ENCODE measurements around the gene KLK1. TPM values are rescaled to one million over a fixed set of nuclear protein-coding genes. Genes with fewer than 3 reads are reported as not detected.
"Not testable (repeated sequence)": the region's sequence is repeated elsewhere in the genome, so short reads cannot be mapped to it uniquely, and the experiment has no call there.

Gene KLK1
- total and polyA plus RNA-seq, 10 of the 15 experiments (the other 5 are each of a cell fraction or from before 2014, with no cell fraction given): 3.4 to 27.5 (median 20.2) TPM

GRCh38 chr19:50812474-50812873, 11.1 kb downstream of the KLK1 start:
- no peak for ATAC-seq
- BruUV-seq (replicated peaks): no TSS peak

DNA sequence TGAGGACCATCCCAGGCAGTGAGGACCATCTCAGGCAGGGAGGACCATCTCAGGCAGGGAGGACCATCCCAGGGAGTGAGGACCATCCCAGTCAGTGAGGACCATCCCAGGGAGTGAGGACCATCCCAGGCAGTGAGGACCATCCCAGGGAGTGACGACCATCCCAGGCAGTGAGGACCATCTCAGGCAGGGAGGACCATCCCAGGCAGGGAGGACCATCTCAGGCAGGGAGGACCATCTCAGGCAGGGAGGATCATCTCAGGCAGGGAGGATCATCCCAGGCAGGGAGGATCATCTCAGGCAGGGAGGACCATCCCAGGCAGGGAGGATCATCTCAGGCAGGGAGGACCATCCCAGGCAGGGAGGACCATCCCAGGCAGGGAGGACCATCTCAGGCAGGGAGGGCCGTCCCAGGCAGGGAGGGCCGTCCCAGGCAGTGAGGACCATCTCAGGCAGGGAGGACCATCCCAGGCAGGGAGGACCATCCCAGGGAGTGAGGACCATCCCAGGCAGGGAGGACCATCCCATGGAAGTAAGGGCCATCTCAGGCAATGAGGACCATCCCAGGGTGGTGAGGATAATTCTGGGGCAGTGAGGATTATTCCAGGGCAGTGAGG, 11.9 kb downstream of the KLK1 start:
- H3K9me3 ChIP-seq (replicated peaks; ENCODE audit: control insufficient read depth, insufficient read depth, low read length); FAIRE-seq; H3K9ac ChIP-seq (ENCODE audit: control insufficient read depth, insufficient read depth, low read length); H3K27ac ChIP-seq (ENCODE audit: control insufficient read depth, insufficient read depth); H4K20me1 ChIP-seq (ENCODE audit: control insufficient read depth, insufficient read depth); H3K4me3 ChIP-seq; H2AFZ ChIP-seq (ENCODE audit: control insufficient read depth, low read depth, low read length); CTCF ChIA-PET; DNase-seq (ENCODE audit: low read depth, low spot score); H3K4me2 ChIP-seq (ENCODE audit: control insufficient read depth, insufficient read depth); ATAC-seq; H3K4me1 ChIP-seq (ENCODE audit: control insufficient read depth, insufficient read depth, low read length); H3K79me2 ChIP-seq (ENCODE audit: control insufficient read depth, insufficient read depth, low read length); H3K27me3 ChIP-seq (replicated peaks in 1 of 2; ENCODE audit: control insufficient read depth in 2 of 2, insufficient read depth in 2 of 2, low read length in 1 of 2); RAD21 ChIA-PET (ENCODE audit: unreplicated experiment); intact Hi-C loops (cut with micrococcal nuclease; ENCODE audit: unreplicated experiment); BruUV-seq (replicated peaks); SMC1A ChIA-PET (ENCODE audit: uncharacterized antibody, unreplicated experiment); POLR2A ChIA-PET; H3K36me3 ChIP-seq (ENCODE audit: control insufficient read depth in 2 of 2, insufficient read depth in 2 of 2, low read length in 1 of 2): not testable (repeated sequence)
- in situ Hi-C loops (cut with MboI): loop anchor here (10.0 kb wide), 1 partner anchor 553 kb away; the partner anchor contains the start of genes CLDND2 and ETFB
- 59% methylated on average over 3 of the region's 3 CpGs for WGBS (ENCODE audit: insufficient coverage, insufficient replicate concordance, low lambda C conversion rate, missing lambda C conversion rate)

More at GRCh38 chr19:50812474-50812873, 11.1 kb downstream of the KLK1 start:
- ChIA-PET POLR2A (interaction anchor here (0.6 kb wide), 1 partner anchor 17 kb away, joined by 3 read pairs; no protein-coding TSS in a partner anchor), SMC1A (ENCODE audit: uncharacterized antibody, unreplicated experiment) (no interaction called here), RAD21 (ENCODE audit: unreplicated experiment) (no interaction called here), CTCF (no interaction called here)
- FAIRE-seq (no peak), DNase-seq (ENCODE audit: low read depth, low spot score) (no peak)
- Histone ChIP-seq H3K4me2 (ENCODE audit: control insufficient read depth, insufficient read depth) (no peak overlapping the region), H4K20me1 (ENCODE audit: control insufficient read depth, insufficient read depth) (no peaks in the 10 kb centered on the region), H3K9me3 (replicated peaks; ENCODE audit: control insufficient read depth, insufficient read depth, low read length) (peaks cover 3% of the 10 kb centered on the region; the same call in 2 of the 3 replicates), H2AFZ (ENCODE audit: control insufficient read depth, low read depth, low read length) (no peak overlapping the region), H3K4me1 (ENCODE audit: control insufficient read depth, insufficient read depth, low read length) (peaks cover 10% of the 10 kb centered on the region), H3K4me3 (no peak overlapping the region), H3K27ac (ENCODE audit: control insufficient read depth, insufficient read depth) (no peak overlapping the region), H3K27me3 (replicated peaks in 1 of 2; ENCODE audit: control insufficient read depth in 2 of 2, insufficient read depth in 2 of 2, low read length in 1 of 2) (no peaks in the 10 kb centered on the region), H3K9ac (ENCODE audit: control insufficient read depth, insufficient read depth, low read length) (no peak overlapping the region), H3K36me3 (ENCODE audit: control insufficient read depth in 2 of 2, insufficient read depth in 2 of 2, low read length in 1 of 2) (no peaks in the 10 kb centered on the region), H3K79me2 (ENCODE audit: control insufficient read depth, insufficient read depth, low read length) (no peaks in the 10 kb centered on the region)
- in situ Hi-C loops (cut with MboI) (loop anchor here (10.0 kb wide), 1 partner anchor 552 kb away; the partner anchor contains the start of genes CLDND2 and ETFB), intact Hi-C loops (cut with micrococcal nuclease; ENCODE audit: unreplicated experiment) (no loop called here)
- 49% methylated on average over 3 of the region's 3 CpGs for WGBS (ENCODE audit: insufficient coverage, insufficient replicate concordance, low lambda C conversion rate, missing lambda C conversion rate)
- TF ChIP-seq RB1 (IDR thresholded peaks at IDR 0.05; ENCODE audit: borderline replicate concordance) (no peak), FOXK2 (IDR thresholded peaks at IDR 0.05) (peak; percentile 47; the same call in 1 of the 2 replicates)
